Loucy (cell line): Measurements from ENCODE around the gene CALHM2.

Source experiments
- CTCF ChIP-seq: fragments of 200-600 bp; sonication (generic); conservative IDR thresholded peaks from 2 replicates; pipeline ENCODE4 v1.5.1; 2014; ENCODE audit warnings: mild to moderate bottlenecking, antibody characterized with exemption, low read length
- EZH2phosphoT487 ChIP-seq: fragments of 200-600 bp; IDR thresholded peaks from 2 replicates; pipeline ENCODE4 v1.6.1; 2018; ENCODE audit warnings: antibody characterized with exemption, mild to moderate bottlenecking, moderate library complexity, borderline replicate concordance

GRCh38 chr10:103452506-103453230, 498 bp upstream of the CALHM2 start:
- TF ChIP-seq CTCF (no peak), EZH2phosphoT487 (no peak)
